ENCODE data around the gene KNTC1. TPM values are rescaled to one million over a fixed set of nuclear protein-coding genes. Genes with fewer than 3 reads are reported as not detected.
A peak's percentile ranks its signal among the peaks of the same experiment; 100 is the strongest.

Gene KNTC1
- total RNA-seq, 1 donor from 2014 or later = 64.0 TPM

DNA sequence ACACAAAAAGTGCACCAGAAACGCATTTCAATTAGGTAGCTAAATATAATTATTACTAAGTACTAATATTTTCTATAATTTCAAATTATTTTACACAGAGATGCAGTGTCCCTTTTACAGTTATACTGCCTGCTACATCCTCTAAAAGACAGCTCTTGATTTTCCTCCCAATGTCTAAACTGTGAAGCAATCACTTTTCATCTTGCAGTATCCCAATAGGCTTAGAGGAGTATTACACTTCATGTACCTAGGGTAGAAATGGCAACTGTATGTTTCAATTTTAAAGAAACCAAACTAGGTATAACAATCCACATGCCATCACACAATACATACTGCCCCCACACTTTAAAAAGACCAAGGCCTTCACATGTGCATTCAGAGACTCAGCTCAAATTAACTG, 7.6 kb upstream of the KNTC1 start:
- no peak for TF ChIP-seq CTCF (IDR thresholded peaks at IDR 0.05)
- Mint-ChIP-seq H3K27ac (no peak overlapping the region), H3K36me3 (ENCODE audit: low read depth) (peaks cover 90% of the 10 kb centered on the region), H3K4me1 (peaks cover 31% of the 10 kb centered on the region), H3K9me3 (no peaks in the 10 kb centered on the region), H3K27me3 (no peaks in the 10 kb centered on the region), H3K4me3 (no peak overlapping the region)
- intact Hi-C loops (cut with micrococcal nuclease) = no loop called here
- CTCF ChIA-PET = no interaction called here
- no peak for ATAC-seq (ENCODE audit: low read depth)
- DNase-seq = no peak
- POLR2A ChIA-PET = interaction anchor here (1.6 to 8.6 kb wide), 2 partner anchors 11 to 19 kb away, joined by 4 to 202 read pairs; partner anchors contain the start of gene ZCCHC8

DNA sequence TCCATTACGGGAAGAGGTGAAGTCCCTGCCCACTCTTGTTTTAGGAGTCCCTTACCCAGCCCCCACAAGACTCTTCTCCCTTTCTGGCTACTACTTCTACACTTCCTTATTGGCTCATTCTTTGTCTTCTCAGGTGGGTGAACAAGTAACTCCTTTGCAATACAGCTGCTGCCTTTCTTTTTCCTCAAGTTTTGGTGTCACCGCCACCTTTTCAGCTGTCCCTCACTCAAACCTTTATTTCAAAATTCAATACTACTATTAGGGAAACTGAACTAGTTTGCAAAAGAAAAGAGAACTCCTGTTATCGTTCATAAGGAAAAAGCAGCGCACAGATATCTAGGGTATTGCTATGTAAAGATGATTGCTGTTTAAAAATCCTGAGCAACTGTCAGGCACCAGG, 6.4 kb upstream of the KNTC1 start:
- no peak overlapping the region for H3K27ac Mint-ChIP-seq
- no peaks in the 10 kb centered on the region for H3K9me3 Mint-ChIP-seq
- peaks cover 43% of the 10 kb centered on the region for H3K4me1 Mint-ChIP-seq
- intact Hi-C loops (cut with micrococcal nuclease) = loop anchor here (10.0 kb wide), 1 partner anchor 714 kb away; the partner anchor contains the start of genes MPHOSPH9 and MTRFR
- peaks cover 88% of the 10 kb centered on the region for H3K36me3 Mint-ChIP-seq (ENCODE audit: low read depth)
- H3K4me3 Mint-ChIP-seq = no peak overlapping the region
- TF ChIP-seq CTCF (IDR thresholded peaks at IDR 0.05) = no peak
- POLR2A ChIA-PET = interaction anchor here (0.6 to 8.6 kb wide), 3 partner anchors 13 to 26 kb away, joined by 4 to 202 read pairs (median 5); partner anchors contain the start of gene ZCCHC8
- CTCF ChIA-PET = interaction anchor here (0.7 to 1.3 kb wide), 2 partner anchors 11 to 20 kb away, joined by 3 to 4 read pairs; partner anchors contain the start of gene ZCCHC8
- ATAC-seq (ENCODE audit: low read depth) (no peak), DNase-seq (no peak)
- H3K27me3 Mint-ChIP-seq = no peaks in the 10 kb centered on the region

- peaks cover 63% of the 10 kb centered on the region for H3K36me3 Mint-ChIP-seq (ENCODE audit: low read depth)
These were observed 3.8 kb upstream of the KNTC1 start for GRCh38 chr12:122523280-122523679.

GRCh38 chr12:122523846-122524718, 3.0 kb upstream of the KNTC1 start:
- POLR2A ChIA-PET = interaction anchor here (1.2 to 8.6 kb wide), 3 partner anchors 10 to 23 kb away, joined by 3 to 202 read pairs (median 4); partner anchors contain the start of gene ZCCHC8
- Mint-ChIP-seq H3K4me3 (no peak overlapping the region), H3K9me3 (no peaks in the 10 kb centered on the region), H3K4me1 (peaks cover 43% of the 10 kb centered on the region), H3K27ac (peak overlapping the region; percentile 7), H3K27me3 (no peaks in the 10 kb centered on the region), H3K36me3 (ENCODE audit: low read depth) (peaks cover 55% of the 10 kb centered on the region)
- CTCF ChIA-PET = no interaction called here
- DNase-seq (no peak), ATAC-seq (ENCODE audit: low read depth) (no peak)
- no peak for TF ChIP-seq CTCF (IDR thresholded peaks at IDR 0.05)
- intact Hi-C loops (cut with micrococcal nuclease) = loop anchor here (1.0 to 10.0 kb wide), 2 partner anchors 9 to 711 kb away; partner anchors contain the start of genes MPHOSPH9 and MTRFR

More at GRCh38 chr12:122523280-122523679, 3.8 kb upstream of the KNTC1 start:
- no peak overlapping the region for H3K4me3 Mint-ChIP-seq
- peaks cover 43% of the 10 kb centered on the region for H3K4me1 Mint-ChIP-seq
- DNase-seq (no peak), ATAC-seq (ENCODE audit: low read depth) (no peak)
- intact Hi-C loops (cut with micrococcal nuclease) = loop anchor here (10.0 kb wide), 1 partner anchor 712 kb away; the partner anchor contains the start of genes MPHOSPH9 and MTRFR
- ChIA-PET POLR2A (interaction anchor here (0.6 to 8.6 kb wide), 4 partner anchors 10 to 111 kb away, joined by 3 to 202 read pairs (median 4); partner anchors contain the start of gene ZCCHC8), CTCF (interaction anchor here (0.7 kb wide), 1 partner anchor 22 kb away, joined by 3 read pairs; no protein-coding TSS in a partner anchor)
- H3K9me3 Mint-ChIP-seq = no peaks in the 10 kb centered on the region
- H3K27me3 Mint-ChIP-seq = no peaks in the 10 kb centered on the region
- no peak overlapping the region for H3K27ac Mint-ChIP-seq
- TF ChIP-seq CTCF (IDR thresholded peaks at IDR 0.05) = no peak

Data from activated B cell treated with CpG ODN at 0.5 μM for 24 hours (primary cell).